Activated naive CD4-positive, alpha-beta T cell treated with anti-CD3 and anti-CD28 coated beads, Interleukin-2, amount 10 ng/mL, durations not matched to agents 5 hours and 36 hours (primary cell): ENCODE results near the gene MARCHF4. TPM values are rescaled to one million over a fixed set of nuclear protein-coding genes. Genes with fewer than 3 reads are reported as not detected.

Experiments
- total RNA-seq, 2 experiments: library from RNA; stranded (reverse); gene quantifications; one replicate each; pipeline ENCODE4 v1.2.3, GENCODE V29; 2021

Gene MARCHF4
- total RNA-seq, result not detected

DNA sequence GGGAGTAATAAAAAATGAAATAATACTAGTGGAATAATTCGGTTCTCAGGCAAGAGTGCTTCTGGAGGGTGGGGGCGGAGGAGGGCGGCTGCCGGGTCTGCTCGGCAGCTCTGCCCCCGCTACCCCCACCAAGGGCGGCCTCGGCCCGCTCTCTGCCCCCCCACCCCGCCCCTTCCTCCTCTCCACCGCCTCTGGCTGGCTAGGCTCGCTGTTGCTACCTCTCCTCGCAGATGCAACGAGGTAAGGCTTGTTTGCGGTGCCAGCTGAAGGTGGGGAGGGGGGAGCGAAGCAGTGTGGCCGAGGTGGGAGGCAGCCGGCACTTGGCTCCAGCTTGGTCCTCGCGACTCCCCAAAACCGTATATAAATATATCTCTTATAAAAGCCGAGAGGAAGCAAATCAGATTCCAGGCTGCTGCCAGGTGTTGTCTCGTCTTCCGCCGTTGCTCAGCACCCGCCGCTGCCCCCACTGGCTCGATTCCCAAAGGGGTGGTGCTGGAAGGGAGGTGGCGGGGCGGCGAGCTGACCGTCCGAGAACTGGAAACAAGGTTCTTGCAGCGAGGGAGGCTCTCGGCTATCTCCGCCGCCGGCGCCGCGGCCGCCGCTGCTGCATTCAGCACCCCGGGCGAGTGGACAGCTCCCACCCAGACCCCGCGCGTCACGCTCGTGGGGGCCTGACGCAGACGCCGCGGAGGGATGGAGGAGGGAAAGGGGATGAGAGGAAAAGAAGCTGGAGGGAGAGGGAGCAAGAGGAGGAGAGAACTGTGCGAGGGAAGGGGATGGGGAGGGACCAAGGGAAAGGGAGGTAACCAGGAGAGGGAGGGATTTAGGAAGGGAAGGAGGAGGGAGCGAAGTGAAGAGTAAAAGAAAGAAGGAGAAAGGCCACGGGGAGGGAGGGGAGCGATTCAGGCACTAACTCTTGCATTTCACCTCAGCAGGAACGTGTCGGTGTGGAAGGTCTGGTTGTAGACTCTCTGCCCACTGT is at the start of gene MARCHF4:
MARCHF4 (minus strand) TSS at position 763 of the 982 bp plus-strand sequence. CDS start 2,223 bp downstream, outside the sequence.

DNA sequence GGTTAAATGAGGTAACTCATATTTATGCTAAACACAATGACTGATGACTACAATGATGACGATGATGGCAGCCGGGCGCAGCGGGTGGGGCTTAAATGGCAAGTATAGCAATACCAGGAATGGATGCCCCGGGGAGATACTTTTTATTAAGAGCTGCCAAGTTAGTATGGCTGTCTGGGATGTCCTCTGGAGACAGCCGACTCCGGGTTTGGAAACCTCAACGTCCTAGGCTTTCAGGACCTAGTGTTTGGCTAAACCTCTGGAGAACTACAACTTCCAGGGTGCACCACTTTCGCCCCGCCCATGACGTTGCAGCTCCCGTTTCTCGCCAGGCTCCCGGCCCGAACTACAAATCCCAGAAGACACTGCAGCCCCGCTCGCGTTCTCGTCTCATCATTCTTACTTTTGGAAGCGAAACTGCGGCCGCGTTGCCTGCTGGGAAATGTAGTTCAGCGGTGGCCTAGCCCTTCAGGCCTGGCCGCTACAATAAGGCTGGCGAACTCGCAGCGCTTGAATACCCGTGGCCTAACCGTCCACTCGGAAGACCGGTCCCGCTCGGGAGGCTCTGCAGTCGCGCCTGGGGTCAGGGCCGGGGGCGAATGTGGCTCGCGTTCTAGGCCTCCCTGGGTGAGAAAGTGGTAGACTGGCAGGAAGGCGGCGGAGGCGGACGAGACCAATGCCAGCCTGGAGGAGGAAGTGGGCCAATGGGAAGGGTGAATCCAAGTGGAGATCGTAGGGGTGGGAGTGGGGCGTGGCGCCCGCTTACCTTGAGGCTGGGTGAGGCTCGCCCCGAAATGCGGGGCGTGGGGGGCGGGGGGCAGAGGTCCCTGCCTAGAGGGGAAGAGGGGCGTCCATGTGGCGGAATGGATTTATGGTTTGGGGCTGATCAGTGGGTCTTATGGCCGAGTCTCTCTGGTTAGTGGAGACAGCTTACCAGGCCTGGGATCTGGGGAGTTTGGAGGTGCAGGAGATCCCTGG is 40.0 kb upstream of the MARCHF4 start, which contains the start of gene SMARCAL1:
SMARCAL1 (plus strand) TSS at position 463 of the 978 bp plus-strand sequence. CDS start 2,221 bp downstream, outside the sequence.

Other genes starting within 250 kb of the MARCHF4 start
- 10 to 100 TPM; 20.7 to 25.1 TPM for gene SMARCAL1, start 40.0 kb upstream of the MARCHF4 start, total RNA-seq
- gene RPL37A, start 126.4 kb upstream of the MARCHF4 start, total RNA-seq, result 1,000 to 10,000 TPM; 2,874 to 2,983 TPM